IMR-90 (cell line): ENCODE measurements around the gene CRAMP1.
"Not testable (repeated sequence)": the region's sequence is repeated elsewhere in the genome, so short reads cannot be mapped to it uniquely, and the experiment has no call there.

Experiments
- CEBPB ChIP-seq: IDR thresholded peaks from 2 replicates; pipeline ENCODE4 v1.6.1; 2012; ENCODE audit warnings: low read depth, low read length, improper control_type of control experiment
- POLR2A ChIP-seq: IDR thresholded peaks from 2 replicates; pipeline ENCODE4 v1.6.1; 2012; ENCODE audit warnings: mild to moderate bottlenecking, low read depth, low read length
- RAD21 ChIP-seq: IDR thresholded peaks from 2 replicates; pipeline ENCODE4 v1.6.1; 2012; ENCODE audit warnings: low read length, improper control_type of control experiment
- SMC3 ChIP-seq: fragments of 150-350 bp; IDR thresholded peaks from 2 replicates; pipeline ENCODE4 v1.6.1; 2016; ENCODE audit warnings: low read depth, mild to moderate bottlenecking, antibody characterized with exemption, low read length, moderate library complexity
- TF ChIP-seq, protein P1 (sequence below): conservative IDR thresholded peaks from 2 replicates; pipeline ENCODE4 v1.5.1; 2012; ENCODE audit warnings: mild to moderate bottlenecking, low read depth, low read length, improper control_type of control experiment

DNA sequence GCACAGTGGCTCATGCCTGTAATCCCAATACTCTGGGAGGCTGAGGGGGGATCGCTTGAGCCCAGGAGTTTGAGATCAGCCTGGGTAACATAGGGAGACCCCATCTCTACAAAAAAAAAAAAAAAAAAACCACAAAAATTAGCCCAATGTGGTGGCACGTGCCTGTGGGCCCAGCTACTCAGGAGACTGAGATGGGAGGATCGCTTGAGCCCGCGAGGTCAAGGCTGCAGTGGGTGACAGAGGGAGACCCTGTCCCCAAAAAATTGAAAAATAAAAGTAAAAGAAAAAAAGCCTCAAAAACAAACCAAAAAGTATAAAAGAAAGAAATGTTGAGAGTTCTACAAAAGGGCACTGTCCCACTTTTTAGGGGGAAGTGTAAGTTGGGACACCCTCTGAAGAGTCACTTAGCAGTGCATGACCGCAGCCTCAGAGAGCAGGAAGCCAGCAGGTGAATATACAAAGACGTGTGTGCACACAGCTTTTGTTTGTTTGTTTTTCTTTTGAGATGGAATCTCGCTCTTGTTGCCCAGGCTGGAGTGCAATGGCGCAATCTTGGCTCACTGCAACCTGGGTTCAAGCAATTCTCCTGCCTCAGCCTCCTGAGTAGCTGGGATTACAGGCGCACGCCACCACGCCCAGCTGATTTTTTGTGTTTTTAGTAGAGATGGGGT lies 107.5 kb downstream of the CRAMP1 start:
- TF ChIP-seq RAD21, CEBPB, SMC3, POLR2A: not testable (repeated sequence)
- TF ChIP-seq, protein P1, sequence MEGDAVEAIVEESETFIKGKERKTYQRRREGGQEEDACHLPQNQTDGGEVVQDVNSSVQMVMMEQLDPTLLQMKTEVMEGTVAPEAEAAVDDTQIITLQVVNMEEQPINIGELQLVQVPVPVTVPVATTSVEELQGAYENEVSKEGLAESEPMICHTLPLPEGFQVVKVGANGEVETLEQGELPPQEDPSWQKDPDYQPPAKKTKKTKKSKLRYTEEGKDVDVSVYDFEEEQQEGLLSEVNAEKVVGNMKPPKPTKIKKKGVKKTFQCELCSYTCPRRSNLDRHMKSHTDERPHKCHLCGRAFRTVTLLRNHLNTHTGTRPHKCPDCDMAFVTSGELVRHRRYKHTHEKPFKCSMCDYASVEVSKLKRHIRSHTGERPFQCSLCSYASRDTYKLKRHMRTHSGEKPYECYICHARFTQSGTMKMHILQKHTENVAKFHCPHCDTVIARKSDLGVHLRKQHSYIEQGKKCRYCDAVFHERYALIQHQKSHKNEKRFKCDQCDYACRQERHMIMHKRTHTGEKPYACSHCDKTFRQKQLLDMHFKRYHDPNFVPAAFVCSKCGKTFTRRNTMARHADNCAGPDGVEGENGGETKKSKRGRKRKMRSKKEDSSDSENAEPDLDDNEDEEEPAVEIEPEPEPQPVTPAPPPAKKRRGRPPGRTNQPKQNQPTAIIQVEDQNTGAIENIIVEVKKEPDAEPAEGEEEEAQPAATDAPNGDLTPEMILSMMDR, result not testable (repeated sequence)
